ENCODE results near the gene SRI.
"Not testable (repeated sequence)": the region's sequence is repeated elsewhere in the genome, so short reads cannot be mapped to it uniquely, and the experiment has no call there.

SRI gene

DNA sequence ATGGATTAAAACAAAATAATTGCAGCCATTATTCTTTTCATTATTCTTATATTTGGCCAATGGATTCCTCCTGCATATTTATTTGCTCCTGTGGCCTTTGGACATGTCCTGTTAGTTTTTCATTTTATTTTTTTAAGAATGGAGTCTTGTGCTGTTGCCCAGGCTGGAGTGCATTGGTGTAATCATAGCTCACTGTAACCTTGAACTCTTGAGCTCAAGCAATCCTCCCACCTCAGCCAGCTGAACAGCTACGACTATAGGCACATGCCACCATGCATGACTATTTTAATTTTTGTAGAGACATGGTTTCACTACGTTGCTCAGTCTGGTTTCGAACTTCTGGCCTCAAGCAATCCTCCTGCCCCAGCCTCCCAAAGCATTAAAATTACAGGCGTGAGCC lies 42.7 kb upstream of the SRI start:
- POLR2A ChIA-PET, result no interaction called here
- CTCF ChIA-PET, result no interaction called here
- no peak overlapping the region for H3K4me3 ChIP-seq (ENCODE audit: low read depth, low read length)
- TF ChIP-seq, protein P1, sequence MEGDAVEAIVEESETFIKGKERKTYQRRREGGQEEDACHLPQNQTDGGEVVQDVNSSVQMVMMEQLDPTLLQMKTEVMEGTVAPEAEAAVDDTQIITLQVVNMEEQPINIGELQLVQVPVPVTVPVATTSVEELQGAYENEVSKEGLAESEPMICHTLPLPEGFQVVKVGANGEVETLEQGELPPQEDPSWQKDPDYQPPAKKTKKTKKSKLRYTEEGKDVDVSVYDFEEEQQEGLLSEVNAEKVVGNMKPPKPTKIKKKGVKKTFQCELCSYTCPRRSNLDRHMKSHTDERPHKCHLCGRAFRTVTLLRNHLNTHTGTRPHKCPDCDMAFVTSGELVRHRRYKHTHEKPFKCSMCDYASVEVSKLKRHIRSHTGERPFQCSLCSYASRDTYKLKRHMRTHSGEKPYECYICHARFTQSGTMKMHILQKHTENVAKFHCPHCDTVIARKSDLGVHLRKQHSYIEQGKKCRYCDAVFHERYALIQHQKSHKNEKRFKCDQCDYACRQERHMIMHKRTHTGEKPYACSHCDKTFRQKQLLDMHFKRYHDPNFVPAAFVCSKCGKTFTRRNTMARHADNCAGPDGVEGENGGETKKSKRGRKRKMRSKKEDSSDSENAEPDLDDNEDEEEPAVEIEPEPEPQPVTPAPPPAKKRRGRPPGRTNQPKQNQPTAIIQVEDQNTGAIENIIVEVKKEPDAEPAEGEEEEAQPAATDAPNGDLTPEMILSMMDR (IDR thresholded peaks at IDR 0.05; ENCODE audit: insufficient read depth, low read length, missing control alignments), result no peak
- no peak for DNase-seq (ENCODE audit: low read depth, low spot score)

GRCh38 chr7:88260719-88261118 lies 40.9 kb upstream of the SRI start:
- DNase-seq (ENCODE audit: low read depth, low spot score), result no peak
- no peak overlapping the region for H3K4me3 ChIP-seq (ENCODE audit: low read depth, low read length)
- CTCF ChIA-PET, result no interaction called here
- TF ChIP-seq, protein P1 (IDR thresholded peaks at IDR 0.05; ENCODE audit: insufficient read depth, low read length, missing control alignments), result no peak
- POLR2A ChIA-PET, result no interaction called here

DNA sequence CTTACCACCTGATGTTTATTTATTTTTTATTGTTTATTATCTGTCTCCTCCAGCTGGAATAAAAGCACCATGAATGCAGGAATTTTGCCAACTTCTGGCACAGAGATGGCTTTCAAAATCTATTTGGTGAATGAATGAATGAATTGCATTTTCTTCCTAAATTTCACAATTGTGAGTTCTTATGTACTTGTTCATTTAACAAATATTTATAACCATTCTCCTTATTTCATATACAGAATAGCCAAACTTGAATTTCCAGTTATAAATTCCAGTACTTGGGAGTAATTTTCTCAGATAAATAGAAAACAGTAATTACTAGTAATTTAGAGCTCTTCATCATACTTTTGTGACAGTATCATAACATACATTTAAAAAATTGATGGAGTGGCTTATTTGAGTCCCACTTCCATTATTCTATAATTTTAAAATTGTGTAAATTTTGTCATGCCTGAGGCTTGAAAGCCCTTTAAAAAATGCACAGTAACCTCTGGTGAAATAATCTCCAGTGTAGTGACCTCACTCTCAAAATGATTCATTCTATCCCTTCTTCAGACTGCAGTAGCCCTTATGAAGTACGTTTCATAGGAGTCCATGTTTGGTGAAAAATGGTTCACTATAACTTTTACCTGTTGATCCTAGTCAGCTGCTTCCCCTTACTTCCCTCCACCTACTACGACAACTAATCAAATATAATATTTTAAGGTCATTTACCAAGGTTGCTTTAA lies 40.0 kb upstream of the SRI start:
- POLR2A ChIA-PET, result no interaction called here
- CTCF ChIA-PET, result no interaction called here
- TF ChIP-seq, protein P1 (IDR thresholded peaks at IDR 0.05; ENCODE audit: insufficient read depth, low read length, missing control alignments), result no peak
- no peak for DNase-seq (ENCODE audit: low read depth, low spot score)
- no peak overlapping the region for H3K4me3 ChIP-seq (ENCODE audit: low read depth, low read length)

- H3K4me3 ChIP-seq (ENCODE audit: low read depth, low read length); POLR2A ChIA-PET; CTCF ChIA-PET; DNase-seq (ENCODE audit: low read depth, low spot score): not testable (repeated sequence)
These were observed 38.5 kb upstream of the SRI start for GRCh38 chr7:88258296-88258695.

GRCh38 chr7:88256906-88257305 lies 37.1 kb upstream of the SRI start:
- CTCF ChIA-PET, result no interaction called here
- TF ChIP-seq, protein P1 (IDR thresholded peaks at IDR 0.05; ENCODE audit: insufficient read depth, low read length, missing control alignments), result no peak
- H3K4me3 ChIP-seq (ENCODE audit: low read depth, low read length), result no peak overlapping the region
- DNase-seq (ENCODE audit: low read depth, low spot score), result no peak
- POLR2A ChIA-PET, result no interaction called here

GRCh38 chr7:88254721-88255424 lies 35.0 kb upstream of the SRI start:
- ChIA-PET POLR2A (no interaction called here), CTCF (no interaction called here)
- TF ChIP-seq, protein P1 (IDR thresholded peaks at IDR 0.05; ENCODE audit: insufficient read depth, low read length, missing control alignments), result no peak
- DNase-seq (ENCODE audit: low read depth, low spot score), result no peak
- H3K4me3 ChIP-seq (ENCODE audit: low read depth, low read length), result no peak overlapping the region

DNA sequence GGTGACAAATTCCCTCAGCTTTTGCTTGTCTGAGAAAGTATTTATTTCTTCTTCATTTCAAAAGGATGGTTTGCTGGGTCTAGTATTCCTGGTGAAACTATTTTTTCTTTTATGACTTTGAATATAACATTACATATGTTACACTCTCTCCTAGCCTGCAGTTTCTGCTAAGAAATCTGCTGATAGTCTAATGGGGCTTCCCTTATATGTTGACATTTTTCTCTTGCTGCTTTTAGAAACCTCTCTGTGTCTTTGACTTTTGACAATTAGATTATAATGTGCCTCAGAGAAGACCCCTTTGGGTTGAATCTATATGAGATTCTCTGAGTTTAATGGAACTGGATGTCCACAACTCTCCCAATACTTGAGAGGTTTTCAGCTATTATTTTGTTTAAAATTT lies 33.8 kb upstream of the SRI start:
- ChIA-PET CTCF (no interaction called here), POLR2A (no interaction called here)
- TF ChIP-seq, protein P1 (IDR thresholded peaks at IDR 0.05; ENCODE audit: insufficient read depth, low read length, missing control alignments), result no peak
- DNase-seq (ENCODE audit: low read depth, low spot score), result no peak
- H3K4me3 ChIP-seq (ENCODE audit: low read depth, low read length), result no peak overlapping the region
